Heart left ventricle (tissue), 13 donors: Measurements from ENCODE around the gene PDXK.

Experiments
- POLR2A ChIP-seq, 2 donors: fragments of 450-650 bp; IDR thresholded peaks; one replicate each; pipeline ENCODE4 v1.6.1; 2017; ENCODE audit warnings: antibody characterized with exemption in 2 of 2, mild to moderate bottlenecking in 2 of 2, moderate library complexity in 2 of 2
- TF ChIP-seq, protein P1 (sequence below), 12 donors: fragments of 200-600 bp; sonication (generic) in 4 of 12; IDR thresholded peaks; one replicate each; pipeline versions ENCODE4 v1.5.0 to v1.8.0; 2018 to 2022; ENCODE audit warnings: antibody characterized with exemption in 12 of 12, mild to moderate bottlenecking in 5 of 12
- donor health status: ischemic (EF 13 %, LVEDD 7.1; RV severe dilation, severe dysfunction).
- donor health status: DM: no; HTN: yes; CAD: no.
- donor health status: DM: no; HTN: no; CAD: no.
- donor health status: ischemic (EF 25% LVEDD 6.9; RV normal size, moderate dysfunction).
- donor health status: ischemic (EF 25% LVEDD 5.7; RV mildly dilated, moderate dysfunction).
- donor health status: ischemic (EF 35%, LVEDD 5.7; RV mildly dilated, moderate dysfunction).
- donor health status: nonischemic (EF 11% LVEDD 7.7; RV severe dilation, severe dysfunction).
- donor health status: DM: yes; HTN: yes; CAD: no.
- donor health status: PGD.
- donor health status: ischemic (EF 29% LVEDD 5.4; RV normal size, mild dysfunction).
- donor health status: nonischemic (EF 23%, LVEDD 6.1; RV moderate dilation, normal function).

- no peak for TF ChIP-seq POLR2A (IDR thresholded peaks at IDR 0.05)
- TF ChIP-seq, protein P1, sequence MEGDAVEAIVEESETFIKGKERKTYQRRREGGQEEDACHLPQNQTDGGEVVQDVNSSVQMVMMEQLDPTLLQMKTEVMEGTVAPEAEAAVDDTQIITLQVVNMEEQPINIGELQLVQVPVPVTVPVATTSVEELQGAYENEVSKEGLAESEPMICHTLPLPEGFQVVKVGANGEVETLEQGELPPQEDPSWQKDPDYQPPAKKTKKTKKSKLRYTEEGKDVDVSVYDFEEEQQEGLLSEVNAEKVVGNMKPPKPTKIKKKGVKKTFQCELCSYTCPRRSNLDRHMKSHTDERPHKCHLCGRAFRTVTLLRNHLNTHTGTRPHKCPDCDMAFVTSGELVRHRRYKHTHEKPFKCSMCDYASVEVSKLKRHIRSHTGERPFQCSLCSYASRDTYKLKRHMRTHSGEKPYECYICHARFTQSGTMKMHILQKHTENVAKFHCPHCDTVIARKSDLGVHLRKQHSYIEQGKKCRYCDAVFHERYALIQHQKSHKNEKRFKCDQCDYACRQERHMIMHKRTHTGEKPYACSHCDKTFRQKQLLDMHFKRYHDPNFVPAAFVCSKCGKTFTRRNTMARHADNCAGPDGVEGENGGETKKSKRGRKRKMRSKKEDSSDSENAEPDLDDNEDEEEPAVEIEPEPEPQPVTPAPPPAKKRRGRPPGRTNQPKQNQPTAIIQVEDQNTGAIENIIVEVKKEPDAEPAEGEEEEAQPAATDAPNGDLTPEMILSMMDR (IDR thresholded peaks at IDR 0.05), result no peak
These were observed 21.7 kb downstream of the PDXK start for GRCh38 chr21:43740497-43741156.
